Upper lobe of left lung (tissue), 6 donors: ENCODE results near the gene GCSH. TPM values are rescaled to one million over a fixed set of nuclear protein-coding genes. Genes with fewer than 3 reads are reported as not detected.

Source experiments
- ATAC-seq, 2 donors: fragments of 200-7000 bp; cut with Tn5 transposase; one replicate each; pipeline ENCODE4 v1.9.1; 2022; ENCODE audit warnings: mild to moderate bottlenecking in 2 of 2, moderate library complexity in 2 of 2; ENCODE audit not compliant: low FRiP score in 2 of 2
- DNase-seq, 2 donors: peaks; one replicate each; pipeline ENCODE4 v3.0.0-alpha.2; 2019 to 2020
- H3K27ac ChIP-seq, 4 donors: fragments of 200-600 bp; sonication (generic); one replicate each; pipeline ENCODE4 v1.5.1; 2016 to 2019
- H3K27me3 ChIP-seq, 4 donors: fragments of 200-600 bp; sonication (generic); one replicate each; pipeline ENCODE4 v1.5.1; 2017 to 2019
- H3K36me3 ChIP-seq, 4 donors: fragments of 200-600 bp; sonication (generic); one replicate each; pipeline ENCODE4 v1.5.1; 2016 to 2019
- H3K4me1 ChIP-seq, 4 donors: fragments of 200-600 bp; sonication (generic); one replicate each; pipeline ENCODE4 v1.5.1; 2018 to 2019
- H3K4me3 ChIP-seq, 4 donors: fragments of 200-600 bp; sonication (generic); one replicate each; pipeline ENCODE4 v1.5.1; 2017 to 2019; ENCODE audit warnings: mild to moderate bottlenecking in 2 of 4, moderate library complexity in 1 of 4
- H3K9me3 ChIP-seq, 4 donors: fragments of 200-600 bp; sonication (generic); one replicate each; pipeline ENCODE4 v1.5.1; 2018 to 2019
- EP300 ChIP-seq, 4 donors: sonication (generic); formaldehyde crosslinking; IDR thresholded peaks; one replicate each; pipeline ENCODE4 v1.5.1; 2017; ENCODE audit warnings: antibody characterized with exemption in 4 of 4, control low read depth in 2 of 4
- POLR2A ChIP-seq, 4 donors: fragments of 450-650 bp; IDR thresholded peaks; one replicate each; pipeline ENCODE4 v1.5.1; 2016 to 2017; ENCODE audit warnings: antibody characterized with exemption in 4 of 4, mild to moderate bottlenecking in 2 of 4
- POLR2AphosphoS5 ChIP-seq, 2 donors: sonication (generic); formaldehyde crosslinking; IDR thresholded peaks; one replicate each; pipeline ENCODE4 v1.5.1; 2017; ENCODE audit warnings: antibody characterized with exemption in 2 of 2
- WGBS, 2 donors: methylation state at CpG; one replicate each; pipeline ENCODE4 v1.1.5; 2017 to 2018; 5-methylcytosine and 5-hydroxymethylcytosine counted together
- total RNA-seq, 6 donors: library from RNA; depleted of rRNA in 4 of 6; stranded (reverse); fragments of >200 nt in 4 of 6; gene quantifications; one replicate each; pipeline versions ENCODE4 v1.1.0 to v1.2.1, GENCODE V29; 2016 to 2021
- TF ChIP-seq, protein P1 (sequence below), 6 experiments: fragments of 450-650 bp in 4 of 6; fragments of 200-600 bp in 2 of 6; sonication (generic) in 2 of 6; IDR thresholded peaks; one replicate each; pipeline ENCODE4 v1.5.1; 2016 to 2019; ENCODE audit warnings: antibody characterized with exemption in 6 of 6
- donor health status: DM: no; HTN: no; CAD: no; lungs with moderate emphysema.
- donor health status: DM: no; HTN: yes; CAD: no; lungs with severe emphysema.

Gene GCSH
- total RNA-seq, 6 donors from 2014 or later = 6.2 to 16.9 (median 11.9) TPM

DNA sequence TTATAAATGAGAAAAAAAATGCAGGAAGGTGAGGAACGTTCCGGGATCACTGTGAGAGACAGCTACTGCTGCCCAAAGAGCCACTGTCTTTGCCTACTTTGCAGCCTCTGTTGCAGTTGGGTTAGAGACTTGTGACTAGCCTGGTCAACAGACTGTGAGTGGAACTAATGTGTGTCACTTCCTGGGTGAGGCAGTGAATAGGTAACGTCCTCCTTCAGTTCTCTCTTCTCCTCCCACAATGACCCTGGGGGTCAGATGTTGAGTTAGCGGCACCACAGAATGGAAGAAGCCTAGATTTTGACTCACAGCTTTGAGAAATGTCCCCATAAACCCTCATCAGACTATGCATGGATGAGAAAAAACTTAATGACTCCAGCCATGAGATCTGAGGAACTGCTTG, 24.4 kb downstream of the GCSH start:
- 79 to 84% methylated on average over 4 of the region's 4 CpGs for WGBS, 2 donors
- Histone ChIP-seq H3K27ac (no peak overlapping the region), H3K4me1 (peaks cover 4 to 7% (median 5%) of the 10 kb centered on the region in 4 donors), H3K9me3 (no peaks in the 10 kb centered on the region), H3K4me3 (no peak overlapping the region), H3K27me3 (no peaks in the 10 kb centered on the region), H3K36me3 (no peaks in the 10 kb centered on the region)
- no peak for TF ChIP-seq POLR2AphosphoS5 (IDR thresholded peaks at IDR 0.05)
- TF ChIP-seq, protein P1, sequence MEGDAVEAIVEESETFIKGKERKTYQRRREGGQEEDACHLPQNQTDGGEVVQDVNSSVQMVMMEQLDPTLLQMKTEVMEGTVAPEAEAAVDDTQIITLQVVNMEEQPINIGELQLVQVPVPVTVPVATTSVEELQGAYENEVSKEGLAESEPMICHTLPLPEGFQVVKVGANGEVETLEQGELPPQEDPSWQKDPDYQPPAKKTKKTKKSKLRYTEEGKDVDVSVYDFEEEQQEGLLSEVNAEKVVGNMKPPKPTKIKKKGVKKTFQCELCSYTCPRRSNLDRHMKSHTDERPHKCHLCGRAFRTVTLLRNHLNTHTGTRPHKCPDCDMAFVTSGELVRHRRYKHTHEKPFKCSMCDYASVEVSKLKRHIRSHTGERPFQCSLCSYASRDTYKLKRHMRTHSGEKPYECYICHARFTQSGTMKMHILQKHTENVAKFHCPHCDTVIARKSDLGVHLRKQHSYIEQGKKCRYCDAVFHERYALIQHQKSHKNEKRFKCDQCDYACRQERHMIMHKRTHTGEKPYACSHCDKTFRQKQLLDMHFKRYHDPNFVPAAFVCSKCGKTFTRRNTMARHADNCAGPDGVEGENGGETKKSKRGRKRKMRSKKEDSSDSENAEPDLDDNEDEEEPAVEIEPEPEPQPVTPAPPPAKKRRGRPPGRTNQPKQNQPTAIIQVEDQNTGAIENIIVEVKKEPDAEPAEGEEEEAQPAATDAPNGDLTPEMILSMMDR (IDR thresholded peaks at IDR 0.05) = no peak
- TF ChIP-seq POLR2A (IDR thresholded peaks at IDR 0.05) = no peak
- TF ChIP-seq EP300 (IDR thresholded peaks at IDR 0.05) = no peak
- ATAC-seq (no peak), DNase-seq (no peak)

DNA sequence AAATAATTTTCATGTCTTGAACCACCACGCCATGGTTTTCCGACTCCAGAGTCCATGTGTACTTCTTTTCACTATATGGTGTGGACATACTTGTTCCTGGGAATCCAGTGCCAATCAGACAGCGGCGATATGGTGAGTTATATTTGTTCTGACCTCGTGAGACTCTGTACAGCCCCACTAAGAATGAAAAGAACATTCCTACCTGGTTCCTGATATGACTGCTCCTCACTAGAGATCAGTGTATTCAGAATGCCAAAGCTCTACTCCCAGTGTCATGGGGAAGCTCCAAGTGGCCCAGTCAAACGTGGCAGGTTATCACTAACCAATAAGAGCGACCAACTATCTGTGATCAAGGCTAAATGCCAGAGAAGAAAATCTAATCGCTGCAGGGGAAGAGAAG, 25.2 kb downstream of the GCSH start:
- Histone ChIP-seq H3K4me3 (no peak overlapping the region), H3K4me1 (peaks cover 0 to 1% (median 0%) of the 10 kb centered on the region in 4 donors), H3K36me3 (no peaks in the 10 kb centered on the region), H3K27ac (no peak overlapping the region), H3K9me3 (no peaks in the 10 kb centered on the region), H3K27me3 (no peaks in the 10 kb centered on the region)
- no peak for ATAC-seq
- DNase-seq = no peak
- TF ChIP-seq POLR2A (IDR thresholded peaks at IDR 0.05) (no peak), EP300 (IDR thresholded peaks at IDR 0.05) (no peak), POLR2AphosphoS5 (IDR thresholded peaks at IDR 0.05) (no peak)
- TF ChIP-seq, protein P1 (IDR thresholded peaks at IDR 0.05) = no peak
- 89 to 91% methylated on average over 7 of the region's 8 CpGs for WGBS, 2 donors

DNA sequence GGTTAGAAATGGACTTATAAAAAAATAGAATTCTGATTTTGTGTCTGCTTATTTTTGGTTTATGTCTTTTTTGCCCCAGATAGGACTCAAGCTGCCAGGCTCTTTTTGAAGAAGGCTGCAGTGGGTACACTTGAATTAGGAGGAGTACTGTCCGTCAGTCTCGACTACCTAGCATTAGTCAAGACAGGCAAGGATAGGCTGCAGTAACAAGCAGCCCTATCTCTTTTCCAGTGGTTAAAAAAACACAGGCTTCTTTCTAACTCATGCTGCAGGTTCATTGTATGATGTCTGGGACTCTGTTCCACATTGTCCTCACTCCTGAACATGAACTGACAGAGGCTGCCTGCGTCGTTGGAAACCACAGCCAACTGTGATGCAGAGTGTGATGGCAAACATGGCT, 27.1 kb downstream of the GCSH start:
- ATAC-seq = no peak
- Histone ChIP-seq H3K27me3 (no peaks in the 10 kb centered on the region), H3K36me3 (no peaks in the 10 kb centered on the region), H3K27ac (no peak overlapping the region), H3K9me3 (no peaks in the 10 kb centered on the region), H3K4me1 (no peaks in the 10 kb centered on the region), H3K4me3 (no peak overlapping the region)
- DNase-seq = no peak
- TF ChIP-seq POLR2A (IDR thresholded peaks at IDR 0.05) (no peak), EP300 (IDR thresholded peaks at IDR 0.05) (no peak), POLR2AphosphoS5 (IDR thresholded peaks at IDR 0.05) (no peak)
- TF ChIP-seq, protein P1 (IDR thresholded peaks at IDR 0.05) = no peak
- WGBS, 2 donors = 90 to 92% methylated on average over 4 of the region's 4 CpGs

GRCh38 chr16:81067166-81067565, 29.0 kb downstream of the GCSH start:
- H3K4me1 ChIP-seq = no peaks in the 10 kb centered on the region
- TF ChIP-seq POLR2AphosphoS5 (IDR thresholded peaks at IDR 0.05) (no peak), POLR2A (IDR thresholded peaks at IDR 0.05) (no peak), EP300 (IDR thresholded peaks at IDR 0.05) (no peak)
- TF ChIP-seq, protein P1 (IDR thresholded peaks at IDR 0.05) = no peak
- no peak overlapping the region for H3K27ac ChIP-seq
- 67 to 72% methylated on average over 1 of the region's 1 CpG for WGBS, 2 donors
- H3K36me3 ChIP-seq = no peaks in the 10 kb centered on the region
- no peaks in the 10 kb centered on the region for H3K27me3 ChIP-seq
- no peaks in the 10 kb centered on the region for H3K9me3 ChIP-seq
- H3K4me3 ChIP-seq = no peak overlapping the region
- DNase-seq (no peak), ATAC-seq (no peak)

DNA sequence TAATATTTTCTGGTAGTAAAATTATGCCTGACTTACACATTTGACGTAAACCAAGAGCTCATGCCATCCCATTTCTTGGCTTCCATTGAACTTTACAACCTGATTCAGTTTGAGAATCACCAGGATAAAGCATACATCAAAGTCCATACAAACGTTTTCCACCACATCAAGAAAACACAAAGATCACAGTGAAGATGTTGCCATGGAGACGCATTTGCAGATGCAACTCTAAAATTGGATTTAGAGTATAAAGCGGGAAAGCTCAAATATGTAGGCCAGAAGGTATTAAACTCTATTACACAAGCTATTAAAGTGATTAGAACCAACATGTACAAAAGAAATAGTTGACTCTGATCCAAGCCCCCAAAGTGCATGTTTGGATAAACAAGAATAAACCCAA, 29.5 kb downstream of the GCSH start:
- Histone ChIP-seq H3K4me1 (no peaks in the 10 kb centered on the region), H3K36me3 (no peaks in the 10 kb centered on the region), H3K27ac (no peak overlapping the region), H3K4me3 (no peak overlapping the region), H3K9me3 (no peaks in the 10 kb centered on the region), H3K27me3 (no peaks in the 10 kb centered on the region)
- DNase-seq (no peak), ATAC-seq (no peak)
- TF ChIP-seq POLR2A (IDR thresholded peaks at IDR 0.05) (no peak), EP300 (IDR thresholded peaks at IDR 0.05) (no peak), POLR2AphosphoS5 (IDR thresholded peaks at IDR 0.05) (no peak)
- TF ChIP-seq, protein P1 (IDR thresholded peaks at IDR 0.05) = no peak
- WGBS, 2 donors = 79 to 87% methylated on average over 4 of the region's 4 CpGs
